ENCODE data around the gene RDH11.
"Not testable (repeated sequence)": the region's sequence is repeated elsewhere in the genome, so short reads cannot be mapped to it uniquely, and the experiment has no call there.

RDH11 gene

DNA sequence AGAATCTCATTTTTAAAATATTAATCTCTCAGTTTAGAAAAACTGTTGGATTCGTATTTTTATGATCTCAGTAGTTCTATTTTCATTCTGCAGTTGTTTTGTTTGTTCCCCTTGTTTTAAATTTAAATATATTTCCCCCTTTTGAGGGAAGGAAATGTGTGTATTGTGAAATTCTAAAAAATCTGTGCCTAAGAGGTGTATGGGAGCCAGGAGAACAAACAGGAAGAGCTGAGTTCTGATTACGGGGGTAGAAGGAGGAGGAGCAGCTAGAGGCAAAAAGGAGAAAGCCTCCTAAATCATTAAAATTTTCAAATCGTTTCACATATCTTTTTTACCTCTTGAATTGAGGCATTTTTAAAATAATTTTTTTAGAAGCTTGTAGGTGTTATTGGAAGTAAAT is 8.4 kb upstream of the RDH11 start:
- no peak for DNase-seq (ENCODE audit: insufficient read length, low spot score)
- TF ChIP-seq, protein P1, sequence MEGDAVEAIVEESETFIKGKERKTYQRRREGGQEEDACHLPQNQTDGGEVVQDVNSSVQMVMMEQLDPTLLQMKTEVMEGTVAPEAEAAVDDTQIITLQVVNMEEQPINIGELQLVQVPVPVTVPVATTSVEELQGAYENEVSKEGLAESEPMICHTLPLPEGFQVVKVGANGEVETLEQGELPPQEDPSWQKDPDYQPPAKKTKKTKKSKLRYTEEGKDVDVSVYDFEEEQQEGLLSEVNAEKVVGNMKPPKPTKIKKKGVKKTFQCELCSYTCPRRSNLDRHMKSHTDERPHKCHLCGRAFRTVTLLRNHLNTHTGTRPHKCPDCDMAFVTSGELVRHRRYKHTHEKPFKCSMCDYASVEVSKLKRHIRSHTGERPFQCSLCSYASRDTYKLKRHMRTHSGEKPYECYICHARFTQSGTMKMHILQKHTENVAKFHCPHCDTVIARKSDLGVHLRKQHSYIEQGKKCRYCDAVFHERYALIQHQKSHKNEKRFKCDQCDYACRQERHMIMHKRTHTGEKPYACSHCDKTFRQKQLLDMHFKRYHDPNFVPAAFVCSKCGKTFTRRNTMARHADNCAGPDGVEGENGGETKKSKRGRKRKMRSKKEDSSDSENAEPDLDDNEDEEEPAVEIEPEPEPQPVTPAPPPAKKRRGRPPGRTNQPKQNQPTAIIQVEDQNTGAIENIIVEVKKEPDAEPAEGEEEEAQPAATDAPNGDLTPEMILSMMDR (IDR thresholded peaks at IDR 0.05; ENCODE audit: insufficient read depth, missing control alignments) = no peak
- no peak for FAIRE-seq

DNA sequence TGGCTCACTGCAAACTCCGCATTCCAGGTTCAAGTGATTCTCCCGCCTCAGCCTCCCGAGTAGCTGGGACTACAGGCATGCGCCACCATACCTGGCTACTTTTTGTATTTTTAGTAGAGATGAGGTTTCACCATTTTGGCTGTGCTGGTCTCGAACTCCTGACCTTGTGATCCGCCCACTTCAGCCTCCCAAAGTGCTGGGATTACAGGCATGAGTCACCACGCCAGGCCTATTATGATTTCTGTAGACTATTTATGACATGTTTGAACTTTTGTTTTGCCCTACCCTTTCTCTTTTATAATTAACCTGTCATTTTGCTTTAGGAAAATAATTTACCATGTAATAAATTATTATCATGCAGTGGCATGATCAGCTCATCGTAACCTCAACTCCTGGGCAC is 5.9 kb upstream of the RDH11 start, which contains the start of gene RDH12:
RDH12 (plus strand) TSS at position 395 of the 400 bp plus-strand sequence. CDS start 20,757 bp downstream, outside the sequence.
- FAIRE-seq; DNase-seq (ENCODE audit: insufficient read length, low spot score): not testable (repeated sequence)

DNA sequence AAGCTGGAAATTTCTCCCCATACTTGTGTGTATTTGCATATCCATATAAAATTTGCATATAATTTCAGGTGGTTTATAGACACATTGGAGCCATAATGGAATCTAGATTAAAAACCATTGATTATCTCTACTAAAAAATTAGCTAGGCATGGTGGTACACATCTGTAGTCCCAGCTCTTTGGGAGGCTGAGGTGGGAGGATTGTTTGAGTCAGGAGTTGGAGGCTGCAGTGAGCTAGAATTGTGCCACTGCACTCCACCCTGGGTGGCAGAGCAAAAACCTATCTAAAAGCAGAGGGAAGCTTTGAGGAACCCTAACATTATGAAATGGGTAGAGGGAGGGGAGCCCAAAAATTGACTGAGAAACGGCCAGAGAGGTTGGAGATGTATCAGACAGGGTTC is 2.6 kb upstream of the RDH11 start:
- FAIRE-seq (no peak), DNase-seq (ENCODE audit: insufficient read length, low spot score) (no peak)
- TF ChIP-seq, protein P1 (IDR thresholded peaks at IDR 0.05; ENCODE audit: insufficient read depth, missing control alignments) = no peak

DNA sequence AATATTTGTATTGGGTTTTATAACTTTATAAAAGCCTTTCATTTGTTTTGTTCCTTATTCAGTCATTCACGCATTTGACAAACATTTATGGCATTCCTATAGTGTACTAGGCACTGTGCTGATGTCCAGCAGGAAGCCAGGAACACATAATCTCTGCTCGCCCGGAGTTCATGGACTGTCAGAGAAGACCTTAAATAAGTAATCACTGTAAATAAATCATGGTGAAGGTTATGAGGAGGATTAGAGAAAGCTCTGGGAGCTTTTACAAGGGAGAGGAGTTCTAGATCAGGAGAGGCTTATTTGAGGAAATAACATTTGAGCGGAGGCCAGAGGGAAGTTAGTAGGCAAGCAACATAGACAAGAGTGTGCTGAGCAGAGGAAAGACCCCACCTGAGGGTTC is 1.4 kb upstream of the RDH11 start:
- DNase-seq (ENCODE audit: insufficient read length, low spot score) = no peak
- FAIRE-seq = no peak
- TF ChIP-seq, protein P1 (IDR thresholded peaks at IDR 0.05; ENCODE audit: insufficient read depth, missing control alignments) = no peak

DNA sequence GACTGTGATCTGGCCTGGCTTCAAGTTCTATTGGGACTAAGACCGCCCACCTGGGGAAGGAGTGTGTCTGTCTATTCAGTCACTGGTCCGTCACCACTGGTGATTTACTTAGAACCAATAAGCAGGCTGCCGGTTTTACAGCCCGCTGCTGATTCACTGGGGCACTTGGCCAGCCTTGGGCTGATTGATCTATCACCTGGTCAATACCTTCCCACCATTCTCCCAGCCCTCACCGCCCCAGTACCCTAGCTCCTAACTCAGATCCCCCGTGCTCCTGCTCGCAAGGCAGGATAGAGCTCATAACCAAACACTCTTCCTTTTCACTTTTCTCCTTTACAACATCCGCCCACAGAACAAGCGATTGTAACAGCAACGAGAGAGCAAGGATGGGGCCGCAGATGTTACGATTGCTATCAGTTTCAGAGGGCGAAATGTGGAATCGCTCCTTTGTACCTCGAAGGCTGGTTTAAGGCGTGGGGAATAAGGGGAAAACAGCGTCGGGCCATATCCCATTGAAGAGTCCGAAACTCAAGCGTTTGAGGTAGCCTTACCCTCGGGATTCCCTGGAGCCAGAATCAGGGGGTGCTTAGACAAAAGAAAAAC is 672 bp downstream of the RDH11 start:
- peak; percentile 57 for DNase-seq (ENCODE audit: insufficient read length, low spot score)
- TF ChIP-seq, protein P1 (IDR thresholded peaks at IDR 0.05; ENCODE audit: insufficient read depth, missing control alignments) = no peak
- no peak for FAIRE-seq

DNA sequence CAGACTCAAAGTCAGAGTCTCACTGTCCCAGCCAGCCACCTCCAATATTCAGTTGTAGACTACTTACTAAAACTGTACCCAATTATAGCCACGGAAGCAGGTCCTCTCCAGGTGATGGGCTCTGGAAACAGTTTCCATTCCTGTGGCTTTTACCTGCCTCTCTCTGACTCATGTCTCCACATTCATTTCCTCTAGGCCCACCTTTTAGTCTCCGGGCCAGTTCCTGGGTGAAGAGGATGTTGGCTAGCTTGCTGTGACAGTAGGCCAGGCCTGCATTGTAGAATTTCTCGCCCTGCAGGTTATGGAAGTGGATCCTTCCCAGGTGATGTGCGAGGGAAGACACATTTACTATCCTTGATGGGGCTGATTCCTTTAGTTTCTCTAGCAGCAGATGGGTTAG is 5.6 kb downstream of the RDH11 start:
- FAIRE-seq (no peak), DNase-seq (ENCODE audit: insufficient read length, low spot score) (no peak)
- TF ChIP-seq, protein P1 (IDR thresholded peaks at IDR 0.05; ENCODE audit: insufficient read depth, missing control alignments) = no peak

DNA sequence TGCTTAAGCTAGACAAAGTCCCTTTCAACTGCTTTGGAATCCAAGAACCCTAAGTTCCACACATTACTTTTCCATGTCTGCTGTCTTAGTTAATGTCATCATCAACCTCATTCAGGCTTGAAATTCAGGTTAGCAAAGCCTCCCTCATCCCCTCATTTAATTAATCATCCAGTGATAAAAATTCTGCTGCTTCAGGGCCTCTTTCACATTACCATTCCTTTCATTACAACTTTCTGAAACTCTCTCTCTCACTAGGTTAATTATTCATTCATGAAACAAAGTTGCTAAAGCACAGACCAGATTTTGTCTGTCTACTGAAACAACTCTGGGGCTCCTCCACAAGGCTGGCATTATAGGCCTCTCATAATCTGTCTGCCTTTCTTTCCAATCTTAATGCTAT is 11.7 kb downstream of the RDH11 start:
- FAIRE-seq (no peak), DNase-seq (ENCODE audit: insufficient read length, low spot score) (no peak)
- TF ChIP-seq, protein P1 (IDR thresholded peaks at IDR 0.05; ENCODE audit: insufficient read depth, missing control alignments) = no peak

DNA sequence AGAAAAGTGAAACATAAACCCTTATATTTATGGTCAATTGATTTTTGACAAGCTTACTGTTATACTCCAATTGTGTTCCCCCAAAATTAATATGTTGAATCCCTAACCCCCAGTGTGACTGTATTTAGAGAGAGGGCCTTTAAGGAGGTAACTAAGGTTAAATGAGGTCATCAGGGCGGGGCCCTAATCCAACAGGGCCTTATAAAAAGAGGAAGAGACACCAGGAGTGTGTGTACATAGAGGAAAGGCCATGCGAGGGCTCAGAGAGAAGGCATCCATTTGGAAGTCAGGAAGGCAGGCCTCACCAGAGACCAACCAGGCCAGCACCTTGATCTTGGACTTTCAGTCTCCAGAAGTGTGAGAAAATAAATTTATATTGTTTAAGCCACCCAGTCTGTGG is 14.6 kb downstream of the RDH11 start:
- FAIRE-seq (no peak), DNase-seq (ENCODE audit: insufficient read length, low spot score) (no peak)
- TF ChIP-seq, protein P1 (IDR thresholded peaks at IDR 0.05; ENCODE audit: insufficient read depth, missing control alignments) = no peak
